Suprapubic skin (tissue), 4 donors: ENCODE data around the gene HSPA1L. TPM values are rescaled to one million over a fixed set of nuclear protein-coding genes. Genes with fewer than 3 reads are reported as not detected.

Experiments
- DNase-seq, 2 donors: peaks; one replicate each; pipeline ENCODE4 v3.0.0-alpha.2; 2019; ENCODE audit warnings: low spot score in 2 of 2
- H3K27ac ChIP-seq: fragments of 200-600 bp; sonication (generic); one replicate; pipeline ENCODE4 v1.5.1; 2019
- H3K27me3 ChIP-seq: fragments of 200-600 bp; sonication (generic); one replicate; pipeline ENCODE4 v1.5.1; 2019
- H3K36me3 ChIP-seq: fragments of 200-600 bp; sonication (generic); one replicate; pipeline ENCODE4 v1.5.1; 2019
- H3K4me1 ChIP-seq: fragments of 200-600 bp; sonication (generic); one replicate; pipeline ENCODE4 v1.5.1; 2019
- H3K4me3 ChIP-seq: fragments of 200-600 bp; sonication (generic); one replicate; pipeline ENCODE4 v1.5.1; 2019; ENCODE audit warnings: mild to moderate bottlenecking
- H3K9me3 ChIP-seq: fragments of 200-600 bp; sonication (generic); one replicate; pipeline ENCODE4 v1.5.1; 2019
- CTCF ChIP-seq, 2 donors: fragments of 200-600 bp in 1 of 2; fragments of 450-650 bp in 1 of 2; sonication (generic) in 1 of 2; IDR thresholded peaks; one replicate each; pipeline ENCODE4 v1.5.1; 2016 to 2019; ENCODE audit warnings: antibody characterized with exemption in 2 of 2, mild to moderate bottlenecking in 1 of 2, moderate library complexity in 1 of 2
- EP300 ChIP-seq: sonication (generic); formaldehyde crosslinking; IDR thresholded peaks from one replicate; pipeline ENCODE4 v1.6.1; 2017; ENCODE audit warnings: antibody characterized with exemption
- POLR2A ChIP-seq, 2 donors: fragments of 450-650 bp; IDR thresholded peaks; one replicate each; pipeline ENCODE4 v1.6.1; 2017; ENCODE audit warnings: antibody characterized with exemption in 2 of 2, mild to moderate bottlenecking in 2 of 2, moderate library complexity in 2 of 2
- POLR2AphosphoS5 ChIP-seq, 3 donors: sonication (generic); formaldehyde crosslinking; IDR thresholded peaks; one replicate each; pipeline ENCODE4 v1.6.1; 2017; ENCODE audit warnings: antibody characterized with exemption in 3 of 3
- WGBS: methylation state at CpG from one replicate; pipeline ENCODE4 v1.1.5; 2018; 5-methylcytosine and 5-hydroxymethylcytosine counted together
- total RNA-seq, 4 donors: library from RNA; depleted of rRNA; stranded (reverse); fragments of >200 nt; gene quantifications; one replicate each; pipeline ENCODE4 v1.1.0, GENCODE V29; 2016

The HSPA1L gene
- total RNA-seq, 4 donors from 2014 or later: 0.83 to 3.1 (median 1.8) TPM

DNA sequence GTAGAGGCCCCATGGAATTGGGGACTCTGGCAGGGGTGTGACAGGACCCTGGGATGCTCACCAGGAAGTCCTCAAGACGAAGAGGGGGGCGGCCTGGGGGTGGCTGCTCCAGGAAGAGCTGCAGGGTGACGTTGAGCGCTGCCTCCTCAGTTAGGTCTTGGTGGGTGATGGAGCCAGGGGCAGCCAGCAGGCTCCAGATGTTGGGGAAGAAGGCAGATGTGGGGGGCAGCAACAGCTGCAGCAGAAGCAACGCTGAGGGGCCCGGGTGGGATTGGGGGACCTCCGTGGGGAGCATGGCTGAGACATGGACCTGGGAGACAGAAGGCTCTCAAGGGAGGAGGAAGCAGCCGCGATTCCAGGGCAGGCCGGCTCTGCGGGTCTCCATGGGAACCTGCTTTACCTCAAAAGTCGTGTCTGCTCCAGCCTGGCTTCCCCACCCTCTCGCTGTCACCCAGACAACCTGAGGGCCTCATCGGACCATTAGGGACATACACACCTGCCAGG, 38.5 kb downstream of the HSPA1L start:
- Histone ChIP-seq H3K4me1 (peaks cover 24% of the 10 kb centered on the region), H3K27me3 (no peaks in the 10 kb centered on the region), H3K27ac (peak overlapping the region; percentile 9), H3K36me3 (peaks cover 31% of the 10 kb centered on the region), H3K9me3 (no peaks in the 10 kb centered on the region), H3K4me3 (no peak overlapping the region)
- WGBS: 40% methylated on average over 14 of the region's 14 CpGs
- no peak for DNase-seq
- TF ChIP-seq POLR2AphosphoS5 (IDR thresholded peaks at IDR 0.05) (no peak), EP300 (no peak), CTCF (IDR thresholded peaks at IDR 0.05) (no peak), POLR2A (IDR thresholded peaks at IDR 0.05) (no peak)

- Histone ChIP-seq H3K9me3 (no peaks in the 10 kb centered on the region), H3K4me3 (no peak overlapping the region), H3K27ac (peak overlapping the region; percentile 9), H3K36me3 (peaks cover 24% of the 10 kb centered on the region), H3K4me1 (peaks cover 24% of the 10 kb centered on the region), H3K27me3 (no peaks in the 10 kb centered on the region)
- TF ChIP-seq POLR2AphosphoS5 (IDR thresholded peaks at IDR 0.05): no peak
- no peak for TF ChIP-seq CTCF (IDR thresholded peaks at IDR 0.05)
- TF ChIP-seq EP300: no peak
- TF ChIP-seq POLR2A (IDR thresholded peaks at IDR 0.05): no peak
- 89% methylated on average over 14 of the region's 32 CpGs for WGBS
- DNase-seq: no peak
Observed at GRCh38 chr6:31775633-31776484, 39.2 kb downstream of the HSPA1L start.

- Histone ChIP-seq H3K4me3 (no peak overlapping the region), H3K9me3 (no peaks in the 10 kb centered on the region), H3K27me3 (no peaks in the 10 kb centered on the region), H3K36me3 (peaks cover 18% of the 10 kb centered on the region), H3K27ac (no peak overlapping the region), H3K4me1 (peaks cover 24% of the 10 kb centered on the region)
- DNase-seq: no peak
- TF ChIP-seq EP300 (no peak), POLR2AphosphoS5 (IDR thresholded peaks at IDR 0.05) (no peak), POLR2A (IDR thresholded peaks at IDR 0.05) (no peak), CTCF (IDR thresholded peaks at IDR 0.05) (no peak)
- 45% methylated on average over 4 of the region's 4 CpGs for WGBS
Observed at GRCh38 chr6:31775184-31775583, 39.9 kb downstream of the HSPA1L start.

- Histone ChIP-seq H3K27ac (no peak overlapping the region), H3K9me3 (no peaks in the 10 kb centered on the region), H3K4me1 (peaks cover 25% of the 10 kb centered on the region), H3K27me3 (no peaks in the 10 kb centered on the region), H3K4me3 (no peak overlapping the region), H3K36me3 (no peaks in the 10 kb centered on the region)
- no peak for TF ChIP-seq POLR2A (IDR thresholded peaks at IDR 0.05)
- TF ChIP-seq EP300: no peak
- TF ChIP-seq POLR2AphosphoS5 (IDR thresholded peaks at IDR 0.05): no peak
- no peak for TF ChIP-seq CTCF (IDR thresholded peaks at IDR 0.05)
- DNase-seq: no peak
- WGBS: 75% methylated on average over 4 of the region's 4 CpGs
Observed at GRCh38 chr6:31771992-31772358, 43.1 kb downstream of the HSPA1L start.

GRCh38 chr6:31770860-31771259, 44.2 kb downstream of the HSPA1L start:
- H3K27me3 ChIP-seq: no peaks in the 10 kb centered on the region
- H3K27ac ChIP-seq: no peak overlapping the region
- 85% methylated on average over 2 of the region's 2 CpGs for WGBS
- no peak for TF ChIP-seq CTCF (IDR thresholded peaks at IDR 0.05)
- TF ChIP-seq POLR2A (IDR thresholded peaks at IDR 0.05): no peak
- TF ChIP-seq POLR2AphosphoS5 (IDR thresholded peaks at IDR 0.05): no peak
- no peak for TF ChIP-seq EP300
- H3K4me1 ChIP-seq: peaks cover 19% of the 10 kb centered on the region
- H3K36me3 ChIP-seq: no peaks in the 10 kb centered on the region
- no peak overlapping the region for H3K4me3 ChIP-seq
- DNase-seq: no peak
- no peaks in the 10 kb centered on the region for H3K9me3 ChIP-seq
